ENCODE data around the gene RFNG. TPM values are rescaled to one million over a fixed set of nuclear protein-coding genes. Genes with fewer than 3 reads are reported as not detected.

Gene RFNG
- total and polyA plus RNA-seq, 10 of the 15 experiments (the other 5 are each of a cell fraction or from before 2014, with no cell fraction given): 0.10 to 19.6 (median 6.2) TPM

GRCh38 chr17:82028966-82029365 lies 22.6 kb downstream of the RFNG start:
- ATAC-seq (no peak), FAIRE-seq (no peak), DNase-seq (ENCODE audit: low read depth, low spot score) (no peak)
- in situ Hi-C loops (cut with MboI): no loop called here
- H3K27me3 ChIP-seq (replicated peaks in 1 of 2; ENCODE audit: control insufficient read depth in 2 of 2, insufficient read depth in 2 of 2, low read length in 1 of 2): no peaks in the 10 kb centered on the region
- no peak overlapping the region for H3K27ac ChIP-seq (ENCODE audit: control insufficient read depth, insufficient read depth)
- H3K4me1 ChIP-seq (ENCODE audit: control insufficient read depth, insufficient read depth, low read length): peaks cover 7% of the 10 kb centered on the region
- CTCF ChIA-PET: interaction anchor here (1.1 to 2.1 kb wide), 6 partner anchors 8 to 322 kb away, joined by 3 to 19 read pairs (median 6); partner anchors contain the start of gene DCXR
- 98% methylated on average over 9 of the region's 9 CpGs for WGBS (ENCODE audit: insufficient coverage, insufficient replicate concordance, low lambda C conversion rate, missing lambda C conversion rate)
- SMC1A ChIA-PET (ENCODE audit: uncharacterized antibody, unreplicated experiment): interaction anchor here (2.5 kb wide), 1 partner anchor 126 kb away, joined by 13 read pairs; no protein-coding TSS in a partner anchor
- no peaks in the 10 kb centered on the region; the same call in 1 of the 2 replicates for H3K79me2 ChIP-seq (ENCODE audit: control insufficient read depth, insufficient read depth, low read length)
- H2AFZ ChIP-seq (ENCODE audit: control insufficient read depth, low read depth, low read length): no peak overlapping the region
- intact Hi-C loops (cut with micrococcal nuclease; ENCODE audit: unreplicated experiment): no loop called here
- H3K9ac ChIP-seq (ENCODE audit: control insufficient read depth, insufficient read depth, low read length): no peak overlapping the region
- no peaks in the 10 kb centered on the region; a peak in 1 of 4 replicates for H3K36me3 ChIP-seq (ENCODE audit: control insufficient read depth in 2 of 2, insufficient read depth in 2 of 2, low read length in 1 of 2)
- H3K9me3 ChIP-seq (replicated peaks; ENCODE audit: control insufficient read depth, insufficient read depth, low read length): no peaks in the 10 kb centered on the region
- no TSS peak for BruUV-seq (replicated peaks)
- POLR2A ChIA-PET: no interaction called here
- H4K20me1 ChIP-seq (ENCODE audit: control insufficient read depth, insufficient read depth): no peaks in the 10 kb centered on the region
- RAD21 ChIA-PET (ENCODE audit: unreplicated experiment): interaction anchor here (1.4 to 1.5 kb wide), 2 partner anchors 125 to 271 kb away, joined by 3 to 4 read pairs; no protein-coding TSS in a partner anchor
- no peak overlapping the region for H3K4me2 ChIP-seq (ENCODE audit: control insufficient read depth, insufficient read depth)
- no peak overlapping the region for H3K4me3 ChIP-seq
- TF ChIP-seq HSF1 (IDR thresholded peaks at IDR 0.05; ENCODE audit: low read depth, low read length) (no peak), IRF4 (IDR thresholded peaks at IDR 0.05; ENCODE audit: low read depth, low read length) (no peak), BCL11A (IDR thresholded peaks at IDR 0.05; ENCODE audit: low read depth, low read length) (no peak), ASH2L (IDR thresholded peaks at IDR 0.05; ENCODE audit: borderline replicate concordance, low read depth) (no peak), RFX5 (IDR thresholded peaks at IDR 0.05; ENCODE audit: low read depth, low read length) (no peak), IRF5 (IDR thresholded peaks at IDR 0.05; ENCODE audit: borderline replicate concordance) (no peak), MYB (IDR thresholded peaks at IDR 0.05; ENCODE audit: borderline replicate concordance, low read depth, low read length) (no peak), NR2C1 (IDR thresholded peaks at IDR 0.05) (no peak), MTA2 (IDR thresholded peaks at IDR 0.05; ENCODE audit: low read depth) (no peak), ATF2 (IDR thresholded peaks at IDR 0.05; ENCODE audit: low read length) (no peak), CUX1 (IDR thresholded peaks at IDR 0.05; ENCODE audit: insufficient replicate concordance, low read depth, low read length) (no peak), EZH2 (IDR thresholded peaks at IDR 0.05; ENCODE audit: borderline replicate concordance, control insufficient read depth, low read depth, low read length) (no peak)
